BE2C (cell line): ENCODE results near the gene DNMT1.

ENCODE experiments used
- DNase-seq: peaks from one replicate; pipeline ENCODE4 v3.0.0-alpha.2; 2020
- H3K27me3 ChIP-seq: fragments of 250-450 bp; sonication (Bioruptor Pico); 2 replicates; pipeline ENCODE4 v1.5.1; 2020; ENCODE audit warnings: mild to moderate bottlenecking
- H3K36me3 ChIP-seq: fragments of 250-450 bp; sonication (Bioruptor Pico); 2 replicates; pipeline ENCODE4 v1.5.1; 2020; ENCODE audit warnings: mild to moderate bottlenecking
- H3K4me1 ChIP-seq: fragments of 250-450 bp; sonication (Bioruptor Pico); 2 replicates; pipeline ENCODE4 v1.5.1; 2020
- H3K4me3 ChIP-seq: 2 replicates; pipeline ENCODE4 v1.5.1; 2011; ENCODE audit warnings: low read depth, low read length
- H3K9me3 ChIP-seq: fragments of 250-450 bp; sonication (Bioruptor Pico); 2 replicates; pipeline ENCODE4 v1.5.1; 2020
- CTCF ChIP-seq: IDR thresholded peaks from 2 replicates; pipeline ENCODE4 v1.5.1; 2012; ENCODE audit warnings: mild to moderate bottlenecking, low read depth, low read length

DNMT1 gene

GRCh38 chr19:10116866-10117616, 77.7 kb downstream of the DNMT1 start:
- no peak overlapping the region for H3K4me3 ChIP-seq
- no peaks in the 10 kb centered on the region for H3K27me3 ChIP-seq
- DNase-seq = no peak
- H3K36me3 ChIP-seq = peaks cover 35% of the 10 kb centered on the region
- no peaks in the 10 kb centered on the region for H3K9me3 ChIP-seq
- peaks cover 4% of the 10 kb centered on the region; the same call in 1 of the 2 replicates for H3K4me1 ChIP-seq
- no peak for TF ChIP-seq CTCF

DNA sequence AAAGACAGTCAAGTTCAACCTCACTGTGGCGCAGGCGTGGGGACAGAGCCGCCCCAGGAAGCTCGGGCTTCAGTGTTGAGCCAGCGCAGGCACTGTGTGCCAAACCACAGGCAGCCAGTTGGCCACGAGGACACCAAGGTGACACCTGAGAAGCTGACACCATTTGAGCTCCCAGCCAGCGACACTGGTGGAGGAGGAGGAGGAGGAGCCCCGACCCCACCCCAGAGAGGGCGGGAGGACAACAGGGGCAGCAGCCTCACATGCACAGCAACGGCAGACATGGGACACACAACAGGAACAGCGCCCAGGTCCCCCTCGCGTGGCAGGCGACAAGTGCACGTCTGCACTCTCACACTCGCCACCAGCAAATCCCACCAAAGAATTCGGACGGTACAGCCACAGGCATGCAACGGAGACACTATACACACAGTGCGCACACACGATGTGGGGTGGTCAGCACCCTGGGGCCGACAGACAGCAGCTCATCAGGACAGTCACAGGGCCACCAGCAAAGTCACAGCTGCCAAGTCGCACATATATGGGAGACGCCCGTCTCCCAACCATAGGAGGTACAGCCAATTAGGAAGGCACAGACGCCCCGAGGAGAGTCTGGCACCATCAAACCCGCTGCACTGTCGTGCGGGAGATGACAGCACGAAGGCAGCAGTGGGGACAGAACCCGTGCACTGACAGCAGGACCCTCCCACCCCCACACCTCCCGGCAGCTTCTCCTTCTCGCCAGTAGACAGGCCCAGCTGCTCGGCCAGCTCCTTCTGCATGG, 78.5 kb downstream of the DNMT1 start:
- peaks cover 4% of the 10 kb centered on the region; the same call in 1 of the 2 replicates for H3K4me1 ChIP-seq
- TF ChIP-seq CTCF = no peak
- H3K36me3 ChIP-seq = peaks cover 39% of the 10 kb centered on the region
- DNase-seq = peak; percentile 42
- no peak overlapping the region for H3K4me3 ChIP-seq
- no peaks in the 10 kb centered on the region for H3K27me3 ChIP-seq
- no peaks in the 10 kb centered on the region for H3K9me3 ChIP-seq

- Histone ChIP-seq H3K9me3 (no peaks in the 10 kb centered on the region), H3K36me3 (peaks cover 47% of the 10 kb centered on the region), H3K4me1 (peaks cover 4% of the 10 kb centered on the region; the same call in 1 of the 2 replicates), H3K4me3 (no peak overlapping the region), H3K27me3 (no peaks in the 10 kb centered on the region)
- no peak for TF ChIP-seq CTCF
- no peak for DNase-seq
Measured at GRCh38 chr19:10115392-10116084, 79.2 kb downstream of the DNMT1 start.

GRCh38 chr19:10114651-10115391, 79.9 kb downstream of the DNMT1 start:
- no peak for TF ChIP-seq CTCF
- Histone ChIP-seq H3K4me1 (peaks cover 4% of the 10 kb centered on the region; the same call in 1 of the 2 replicates), H3K27me3 (no peaks in the 10 kb centered on the region), H3K4me3 (no peak overlapping the region), H3K36me3 (peaks cover 54% of the 10 kb centered on the region), H3K9me3 (no peaks in the 10 kb centered on the region)
- DNase-seq = no peak

DNA sequence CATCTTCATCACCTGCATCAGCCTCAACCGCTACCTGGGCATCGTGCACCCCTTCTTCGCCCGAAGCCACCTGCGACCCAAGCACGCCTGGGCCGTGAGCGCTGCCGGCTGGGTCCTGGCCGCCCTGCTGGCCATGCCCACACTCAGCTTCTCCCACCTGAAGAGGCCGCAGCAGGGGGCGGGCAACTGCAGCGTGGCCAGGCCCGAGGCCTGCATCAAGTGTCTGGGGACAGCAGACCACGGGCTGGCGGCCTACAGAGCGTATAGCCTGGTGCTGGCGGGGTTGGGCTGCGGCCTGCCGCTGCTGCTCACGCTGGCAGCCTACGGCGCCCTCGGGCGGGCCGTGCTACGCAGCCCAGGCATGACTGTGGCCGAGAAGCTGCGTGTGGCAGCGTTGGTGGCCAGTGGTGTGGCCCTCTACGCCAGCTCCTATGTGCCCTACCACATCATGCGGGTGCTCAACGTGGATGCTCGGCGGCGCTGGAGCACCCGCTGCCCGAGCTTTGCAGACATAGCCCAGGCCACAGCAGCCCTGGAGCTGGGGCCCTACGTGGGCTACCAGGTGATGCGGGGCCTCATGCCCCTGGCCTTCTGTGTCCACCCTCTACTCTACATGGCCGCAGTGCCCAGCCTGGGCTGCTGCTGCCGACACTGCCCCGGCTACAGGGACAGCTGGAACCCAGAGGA, 80.6 kb downstream of the DNMT1 start:
- Histone ChIP-seq H3K27me3 (no peaks in the 10 kb centered on the region), H3K4me3 (no peak overlapping the region), H3K9me3 (no peaks in the 10 kb centered on the region), H3K36me3 (peaks cover 61% of the 10 kb centered on the region), H3K4me1 (peaks cover 4% of the 10 kb centered on the region; the same call in 1 of the 2 replicates)
- no peak for TF ChIP-seq CTCF
- DNase-seq = peak; percentile 62
